GM18868 (cell line): Measurements from ENCODE around the gene HOXA10.

Source experiments
- ATAC-seq: cut with Tn5 transposase; IDR thresholded peaks from one replicate; pipeline ENCODE4 v1.9.1; 2021; ENCODE audit warnings: mild to moderate bottlenecking, moderate library complexity; ENCODE audit not compliant: unreplicated experiment

Gene HOXA10

GRCh38 chr7:27132978-27133377 is 41.1 kb downstream of the HOXA10 start:
- no peak for ATAC-seq

- no peak for ATAC-seq
Measured at GRCh38 chr7:27132214-27132613, 41.9 kb downstream of the HOXA10 start.

- ATAC-seq: no peak
Measured at GRCh38 chr7:27131390-27131819, 42.7 kb downstream of the HOXA10 start.

- ATAC-seq: no peak
Measured at GRCh38 chr7:27130540-27131389, 43.4 kb downstream of the HOXA10 start, which contains the start of gene HOXA4. Gene HOXA4 (minus strand): TSS chr7:27130757. CDS start chr7:27130733, 24 bp downstream.

GRCh38 chr7:27129729-27130539 is 44.2 kb downstream of the HOXA10 start:
- ATAC-seq: no peak

- ATAC-seq: no peak
Measured at GRCh38 chr7:27128776-27129728, 45.1 kb downstream of the HOXA10 start.

- no peak for ATAC-seq
Measured at GRCh38 chr7:27128034-27128433, 46.1 kb downstream of the HOXA10 start.

GRCh38 chr7:27126596-27127327 is 47.4 kb downstream of the HOXA10 start:
- ATAC-seq: no peak

GRCh38 chr7:27125986-27126394 is 48.1 kb downstream of the HOXA10 start:
- ATAC-seq: no peak

GRCh38 chr7:27124902-27125689 is 49.0 kb downstream of the HOXA10 start:
- ATAC-seq: no peak

- ATAC-seq: no peak
Measured at GRCh38 chr7:27124096-27124901, 49.8 kb downstream of the HOXA10 start.

- ATAC-seq: no peak
Measured at GRCh38 chr7:27123477-27124053, 50.6 kb downstream of the HOXA10 start.

- ATAC-seq: no peak
Measured at GRCh38 chr7:27123007-27123476, 51.1 kb downstream of the HOXA10 start.

- no peak for ATAC-seq
Measured at GRCh38 chr7:27122077-27122910, 51.8 kb downstream of the HOXA10 start.

- no peak for ATAC-seq
Measured at GRCh38 chr7:27121684-27122076, 52.4 kb downstream of the HOXA10 start.
